Naive thymus-derived CD8-positive, alpha-beta T cell (primary cell): Measurements from ENCODE around the gene ZFP90. TPM values are rescaled to one million over a fixed set of nuclear protein-coding genes. Genes with fewer than 3 reads are reported as not detected.
"Not testable (repeated sequence)": the region's sequence is repeated elsewhere in the genome, so short reads cannot be mapped to it uniquely, and the experiment has no call there.

Experiments used
- ATAC-seq, 2 donors: fragments of 150-1000 bp; cut with Tn5 transposase in 1 of 2; sonication (Bioruptor Pico), chemical (Tn5 transposase) in 1 of 2; 1 replicate in 1 of 2; 2 replicates in 1 of 2; pipeline ENCODE4 v1.10.0; 2021; ENCODE audit warnings: mild to moderate bottlenecking in 2 of 2, moderate library complexity in 2 of 2
- POLR2A ChIA-PET: fragments of 350-600 bp; sonication (Branson Sonifier 250); formaldehyde crosslinking; loops from one replicate; lab custom pipeline; 2021; ENCODE audit warnings: antibody characterized with exemption; lab: Charles Lee
- DNase-seq, 10 donors: peaks; one replicate each; pipeline versions ENCODE4 v3.0.0 to v3.0.0-alpha.2; 2020 to 2022
- H3K27ac Mint-ChIP-seq, 10 donors: one replicate each; pipeline ENCODE4 v1.8.0; 2020 to 2022; ENCODE audit warnings: mild to moderate bottlenecking in 10 of 10, mixed read lengths in 10 of 10, moderate library complexity in 4 of 10, inconsistent platforms in 1 of 10
- H3K27me3 Mint-ChIP-seq, 5 donors: one replicate each; pipeline ENCODE4 v1.8.0; 2021 to 2022; ENCODE audit warnings: mixed read lengths in 5 of 5
- H3K36me3 Mint-ChIP-seq, 3 donors: one replicate each; pipeline ENCODE4 v1.8.0; 2020 to 2022; ENCODE audit warnings: mixed read lengths in 3 of 3, mild to moderate bottlenecking in 2 of 3, inconsistent platforms in 1 of 3
- H3K4me1 Mint-ChIP-seq, 4 donors: one replicate each; pipeline ENCODE4 v1.8.0; 2021 to 2022; ENCODE audit warnings: mixed read lengths in 4 of 4
- H3K4me3 Mint-ChIP-seq, 10 donors: one replicate each; pipeline ENCODE4 v1.8.0; 2020 to 2022; ENCODE audit warnings: mild to moderate bottlenecking in 10 of 10, mixed read lengths in 10 of 10, moderate library complexity in 6 of 10, inconsistent platforms in 1 of 10
- H3K9me3 Mint-ChIP-seq, 9 donors: one replicate each; pipeline ENCODE4 v1.8.0; 2020 to 2022; ENCODE audit warnings: mixed read lengths in 9 of 9, mild to moderate bottlenecking in 3 of 9, inconsistent platforms in 1 of 9, moderate library complexity in 1 of 9
- polyA plus RNA-seq, 3 donors: library from polyadenylated mRNA; unstranded; fragments of 300-500 nt; fragmentation: Illumina TruSeq; gene quantifications; one replicate each; pipeline ENCODE4 v1.2.3, GENCODE V29; 2021
- total RNA-seq, 8 experiments: library from RNA in 2 of 8; stranded (reverse) in 2 of 8; gene quantifications; one replicate each; pipeline ENCODE4 v1.2.3 and lab custom pipeline; 2021 to 2026

ZFP90 gene
- 10 to 100 TPM; 54.2 to 55.7 TPM for total RNA-seq
- polyA plus RNA-seq: 10 to 100 TPM; 25.2 to 29.2 (median 29.1) TPM
- 25.7 to 124 (median 60.1) reads per million in 6 experiments for total RNA-seq (lab: John Stamatoyannopoulos, UW)

- H3K36me3 Mint-ChIP-seq: peaks cover 6 to 29% (median 16%) of the 10 kb centered on the region in 3 donors
- H3K9me3 Mint-ChIP-seq: no peaks in the 10 kb centered on the region
- POLR2A ChIA-PET: interaction anchor here (0.7 to 3.3 kb wide), 8 partner anchors 9 to 593 kb away, joined by 3 to 25 read pairs (median 5); partner anchors contain the start of genes CHTF8, TANGO6 and UTP4
- ATAC-seq (peak; percentile 89 to 91), DNase-seq (peak; percentile 70 to 90 (median 82))
- H3K4me1 Mint-ChIP-seq: peaks cover 13 to 31% (median 19%) of the 10 kb centered on the region in 4 donors
- H3K27me3 Mint-ChIP-seq: no peaks in the 10 kb centered on the region
- peak within 1 kb of the TSS; percentile 91 to 99 (median 98) for H3K4me3 Mint-ChIP-seq
- peak within 1 kb of the TSS; percentile 98 to 100 (median 100) for H3K27ac Mint-ChIP-seq
Observed at GRCh38 chr16:68538880-68539701, at the start of gene ZFP90. Gene ZFP90, plus strand, starts transcription at chr16:68539291. Its CDS starts 502 bp downstream, at chr16:68539793.

- no peaks in the 10 kb centered on the region for H3K9me3 Mint-ChIP-seq
- H3K4me3 Mint-ChIP-seq: no peak overlapping the region
- POLR2A ChIA-PET: no interaction called here
- H3K4me1 Mint-ChIP-seq: peaks cover 0 to 15% (median 1%) of the 10 kb centered on the region in 4 donors
- no peak for ATAC-seq
- no peaks in the 10 kb centered on the region for H3K36me3 Mint-ChIP-seq
- H3K27ac Mint-ChIP-seq: peak overlapping the region in 1 of 10 donors; percentile 57
- no peak for DNase-seq
- H3K27me3 Mint-ChIP-seq: peaks cover 0 to 5% (median 0%) of the 10 kb centered on the region in 5 donors
Observed at GRCh38 chr16:68490358-68490757, 48.7 kb upstream of the ZFP90 start.

- peaks cover 0 to 15% (median 1%) of the 10 kb centered on the region in 4 donors for H3K4me1 Mint-ChIP-seq
- peak overlapping the region in 1 of 10 donors; percentile 57 for H3K27ac Mint-ChIP-seq
- H3K4me3 Mint-ChIP-seq: no peak overlapping the region
- POLR2A ChIA-PET: no interaction called here
- H3K9me3 Mint-ChIP-seq: no peaks in the 10 kb centered on the region
- H3K36me3 Mint-ChIP-seq: no peaks in the 10 kb centered on the region
- DNase-seq: no peak
- ATAC-seq: no peak
- peaks cover 0 to 5% (median 0%) of the 10 kb centered on the region in 5 donors for H3K27me3 Mint-ChIP-seq
Observed at GRCh38 chr16:68490829-68491575, 48.1 kb upstream of the ZFP90 start.

- no peaks in the 10 kb centered on the region for H3K9me3 Mint-ChIP-seq
- ATAC-seq (no peak), DNase-seq (no peak)
- H3K4me1 Mint-ChIP-seq: peaks cover 0 to 15% (median 1%) of the 10 kb centered on the region in 4 donors
- H3K27ac Mint-ChIP-seq: no peak overlapping the region
- H3K36me3 Mint-ChIP-seq: no peaks in the 10 kb centered on the region
- H3K27me3 Mint-ChIP-seq: peaks cover 0 to 5% (median 0%) of the 10 kb centered on the region in 5 donors
- POLR2A ChIA-PET: no interaction called here
- no peak overlapping the region for H3K4me3 Mint-ChIP-seq
Observed at GRCh38 chr16:68491576-68491950, 47.5 kb upstream of the ZFP90 start.

- Mint-ChIP-seq H3K4me3 (no peak overlapping the region), H3K27ac (peak overlapping the region in 1 of 10 donors; percentile 57), H3K9me3 (no peaks in the 10 kb centered on the region), H3K4me1 (peaks cover 0 to 11% (median under 1%) of the 10 kb centered on the region in 4 donors), H3K36me3 (no peaks in the 10 kb centered on the region), H3K27me3 (peaks cover 0 to 5% (median 0%) of the 10 kb centered on the region in 5 donors)
- ATAC-seq (no peak), DNase-seq (no peak)
- POLR2A ChIA-PET: no interaction called here
Observed at GRCh38 chr16:68492151-68492542, 46.9 kb upstream of the ZFP90 start.

GRCh38 chr16:68492543-68493411, 46.3 kb upstream of the ZFP90 start:
- Mint-ChIP-seq H3K27me3 (peaks cover 0 to 5% (median 0%) of the 10 kb centered on the region in 5 donors), H3K9me3 (no peaks in the 10 kb centered on the region), H3K4me1 (peaks cover 0 to 11% (median 0%) of the 10 kb centered on the region in 4 donors), H3K36me3 (no peaks in the 10 kb centered on the region), H3K27ac (peak overlapping the region in 1 of 10 donors; percentile 57), H3K4me3 (no peak overlapping the region)
- DNase-seq (no peak), ATAC-seq (no peak)
- POLR2A ChIA-PET: interaction anchor here (0.5 kb wide), 1 partner anchor 254 kb away, joined by 4 read pairs; no protein-coding TSS in a partner anchor

- Mint-ChIP-seq H3K4me3 (no peak overlapping the region), H3K36me3 (no peaks in the 10 kb centered on the region), H3K27me3 (peaks cover 0 to 5% (median 0%) of the 10 kb centered on the region in 5 donors), H3K4me1 (peaks cover 0 to 11% (median 0%) of the 10 kb centered on the region in 4 donors), H3K9me3 (no peaks in the 10 kb centered on the region), H3K27ac (no peak overlapping the region)
- POLR2A ChIA-PET: interaction anchor here (0.5 kb wide), 1 partner anchor 255 kb away, joined by 4 read pairs; no protein-coding TSS in a partner anchor
- ATAC-seq: no peak
- DNase-seq: no peak
Observed at GRCh38 chr16:68493412-68494070, 45.5 kb upstream of the ZFP90 start.

- H3K36me3 Mint-ChIP-seq, DNase-seq, POLR2A ChIA-PET, ATAC-seq, H3K27me3 Mint-ChIP-seq, H3K27ac Mint-ChIP-seq, H3K9me3 Mint-ChIP-seq, H3K4me3 Mint-ChIP-seq: not testable (repeated sequence)
- peaks cover 3 to 11% (median 5%) of the 10 kb centered on the region in 4 donors for H3K4me1 Mint-ChIP-seq
Observed at GRCh38 chr16:68494261-68494660, 44.8 kb upstream of the ZFP90 start.

GRCh38 chr16:68496689-68497088, 42.4 kb upstream of the ZFP90 start:
- H3K4me3 Mint-ChIP-seq: no peak overlapping the region
- H3K27me3 Mint-ChIP-seq: peaks cover 0 to 4% (median 0%) of the 10 kb centered on the region in 5 donors
- POLR2A ChIA-PET: no interaction called here
- H3K27ac Mint-ChIP-seq: no peak overlapping the region
- no peaks in the 10 kb centered on the region for H3K9me3 Mint-ChIP-seq
- DNase-seq: no peak
- H3K4me1 Mint-ChIP-seq: peaks cover 3 to 8% (median 4%) of the 10 kb centered on the region in 4 donors
- no peaks in the 10 kb centered on the region for H3K36me3 Mint-ChIP-seq
- no peak for ATAC-seq

- POLR2A ChIA-PET: no interaction called here
- ATAC-seq: no peak
- peak overlapping the region in 1 of 10 donors; percentile 63 for H3K27ac Mint-ChIP-seq
- no peaks in the 10 kb centered on the region for H3K9me3 Mint-ChIP-seq
- peaks cover 0 to 8% (median 4%) of the 10 kb centered on the region in 4 donors for H3K4me1 Mint-ChIP-seq
- no peaks in the 10 kb centered on the region for H3K36me3 Mint-ChIP-seq
- H3K27me3 Mint-ChIP-seq: no peaks in the 10 kb centered on the region
- DNase-seq: no peak
- H3K4me3 Mint-ChIP-seq: no peak overlapping the region
Observed at GRCh38 chr16:68499006-68499405, 40.1 kb upstream of the ZFP90 start.

- Mint-ChIP-seq H3K27ac (no peak overlapping the region), H3K36me3 (no peaks in the 10 kb centered on the region), H3K4me3 (no peak overlapping the region), H3K9me3 (no peaks in the 10 kb centered on the region), H3K4me1 (peaks cover 0 to 8% (median 4%) of the 10 kb centered on the region in 4 donors), H3K27me3 (peaks cover 0 to 1% (median 0%) of the 10 kb centered on the region in 5 donors)
- POLR2A ChIA-PET: interaction anchor here (0.6 kb wide), 1 partner anchor 195 kb away, joined by 3 read pairs; no protein-coding TSS in a partner anchor
- DNase-seq (no peak), ATAC-seq (no peak)
Observed at GRCh38 chr16:68503334-68503733, 35.8 kb upstream of the ZFP90 start.
